Measurements from ENCODE around the gene UBP1. TPM values are rescaled to one million over a fixed set of nuclear protein-coding genes. Genes with fewer than 3 reads are reported as not detected.

Gene UBP1
- total and polyA plus RNA-seq, 4 donors: 39.8 to 62.8 (median 51.0) TPM

GRCh38 chr3:33428734-33429133, 11.5 kb downstream of the UBP1 start:
- no peak overlapping the region for H3K27ac ChIP-seq (ENCODE audit: low read depth in 1 of 2, low read length in 2 of 2)
- peaks cover 5 to 6% of the 10 kb centered on the region in 2 donors for H3K4me1 ChIP-seq (ENCODE audit: control insufficient read depth in 1 of 2, insufficient read depth in 2 of 2, low read length in 2 of 2)
- H3K27me3 ChIP-seq (ENCODE audit: control insufficient read depth in 1 of 2, insufficient read depth in 2 of 2, low read length in 1 of 2): no peaks in the 10 kb centered on the region
- intact Hi-C loops (cut with DNase I): no loop called here
- no peak overlapping the region for H3K4me3 ChIP-seq (ENCODE audit: low read length in 2 of 2)
- no peaks in the 10 kb centered on the region for H3K36me3 ChIP-seq (ENCODE audit: control insufficient read depth in 1 of 2, insufficient read depth in 2 of 2, low read length in 1 of 2)
- no peak for DNase-seq
- no peak for ATAC-seq (ENCODE audit: low FRiP score)
- 77 to 86% methylated on average over 6 to 7 of the region's 7 CpGs for WGBS, 2 donors
- H3K9me3 ChIP-seq (ENCODE audit: control insufficient read depth, low read length): no peaks in the 10 kb centered on the region

GRCh38 chr3:33426630-33427317, 13.4 kb downstream of the UBP1 start:
- H3K4me1 ChIP-seq (ENCODE audit: control insufficient read depth in 1 of 2, insufficient read depth in 2 of 2, low read length in 2 of 2): peaks cover 5 to 6% of the 10 kb centered on the region in 2 donors
- ATAC-seq (ENCODE audit: low FRiP score): no peak

GRCh38 chr3:33426068-33426467, 14.1 kb downstream of the UBP1 start:
- Histone ChIP-seq H3K4me1 (ENCODE audit: control insufficient read depth in 1 of 2, insufficient read depth in 2 of 2, low read length in 2 of 2) (peaks cover 4 to 5% of the 10 kb centered on the region in 2 donors), H3K36me3 (ENCODE audit: control insufficient read depth in 1 of 2, insufficient read depth in 2 of 2, low read length in 1 of 2) (no peaks in the 10 kb centered on the region), H3K27ac (ENCODE audit: low read depth in 1 of 2, low read length in 2 of 2) (no peak overlapping the region), H3K27me3 (ENCODE audit: control insufficient read depth in 1 of 2, insufficient read depth in 2 of 2, low read length in 1 of 2) (no peaks in the 10 kb centered on the region), H3K4me3 (ENCODE audit: low read length in 2 of 2) (no peak overlapping the region), H3K9me3 (ENCODE audit: control insufficient read depth, low read length) (no peaks in the 10 kb centered on the region)
- ATAC-seq (ENCODE audit: low FRiP score) (no peak), DNase-seq (no peak)
- 69 to 76% methylated on average over 1 of the region's 1 CpG for WGBS, 2 donors
- intact Hi-C loops (cut with DNase I): no loop called here

More at GRCh38 chr3:33426630-33427317, 13.4 kb downstream of the UBP1 start:
- H3K4me3 ChIP-seq (ENCODE audit: low read length in 2 of 2): no peak overlapping the region
- H3K27me3 ChIP-seq (ENCODE audit: control insufficient read depth in 1 of 2, insufficient read depth in 2 of 2, low read length in 1 of 2): no peaks in the 10 kb centered on the region
- intact Hi-C loops (cut with DNase I): no loop called here
- DNase-seq: no peak
- no peaks in the 10 kb centered on the region for H3K9me3 ChIP-seq (ENCODE audit: control insufficient read depth, low read length)
- WGBS, 2 donors: 93% methylated on average over 10 of the region's 10 CpGs
- no peak overlapping the region for H3K27ac ChIP-seq (ENCODE audit: low read depth in 1 of 2, low read length in 2 of 2)
- H3K36me3 ChIP-seq (ENCODE audit: control insufficient read depth in 1 of 2, insufficient read depth in 2 of 2, low read length in 1 of 2): no peaks in the 10 kb centered on the region

- ATAC-seq (ENCODE audit: low FRiP score) (no peak), DNase-seq (no peak)
- intact Hi-C loops (cut with DNase I): no loop called here
- Histone ChIP-seq H3K4me1 (ENCODE audit: control insufficient read depth in 1 of 2, insufficient read depth in 2 of 2, low read length in 2 of 2) (peaks cover 2 to 4% of the 10 kb centered on the region in 2 donors), H3K9me3 (ENCODE audit: control insufficient read depth, low read length) (no peaks in the 10 kb centered on the region), H3K27me3 (ENCODE audit: control insufficient read depth in 1 of 2, insufficient read depth in 2 of 2, low read length in 1 of 2) (no peaks in the 10 kb centered on the region), H3K27ac (ENCODE audit: low read depth in 1 of 2, low read length in 2 of 2) (no peak overlapping the region), H3K36me3 (ENCODE audit: control insufficient read depth in 1 of 2, insufficient read depth in 2 of 2, low read length in 1 of 2) (no peaks in the 10 kb centered on the region), H3K4me3 (ENCODE audit: low read length in 2 of 2) (no peak overlapping the region)
- WGBS, 2 donors: 70 to 76% methylated on average over 2 of the region's 2 CpGs
These were observed 14.8 kb downstream of the UBP1 start for GRCh38 chr3:33425453-33425852.

GRCh38 chr3:33424606-33425452, 15.4 kb downstream of the UBP1 start:
- Histone ChIP-seq H3K36me3 (ENCODE audit: control insufficient read depth in 1 of 2, insufficient read depth in 2 of 2, low read length in 1 of 2) (no peaks in the 10 kb centered on the region), H3K9me3 (ENCODE audit: control insufficient read depth, low read length) (no peaks in the 10 kb centered on the region), H3K27ac (ENCODE audit: low read depth in 1 of 2, low read length in 2 of 2) (no peak overlapping the region), H3K27me3 (ENCODE audit: control insufficient read depth in 1 of 2, insufficient read depth in 2 of 2, low read length in 1 of 2) (no peaks in the 10 kb centered on the region), H3K4me1 (ENCODE audit: control insufficient read depth in 1 of 2, insufficient read depth in 2 of 2, low read length in 2 of 2) (peaks cover 0 to 2% of the 10 kb centered on the region in 2 donors), H3K4me3 (ENCODE audit: low read length in 2 of 2) (no peak overlapping the region)
- 79 to 88% methylated on average over 10 of the region's 10 CpGs for whole genome bisulfite sequencing, 2 donors
- no peak for ATAC-seq (ENCODE audit: low FRiP score)
- intact Hi-C loops (cut with DNase I): no loop called here
- no peak for DNase-seq

- ATAC-seq (ENCODE audit: low FRiP score) (no peak), DNase-seq (no peak)
- H3K4me3 ChIP-seq (ENCODE audit: low read length in 2 of 2): no peak overlapping the region
- 90 to 98% methylated on average over 2 of the region's 2 CpGs for WGBS, 2 donors
- no peaks in the 10 kb centered on the region for H3K9me3 ChIP-seq (ENCODE audit: control insufficient read depth, low read length)
- H3K27me3 ChIP-seq (ENCODE audit: control insufficient read depth in 1 of 2, insufficient read depth in 2 of 2, low read length in 1 of 2): no peaks in the 10 kb centered on the region
- no peak overlapping the region for H3K27ac ChIP-seq (ENCODE audit: low read depth in 1 of 2, low read length in 2 of 2)
- H3K4me1 ChIP-seq (ENCODE audit: control insufficient read depth in 1 of 2, insufficient read depth in 2 of 2, low read length in 2 of 2): no peaks in the 10 kb centered on the region
- intact Hi-C loops (cut with DNase I): no loop called here
- H3K36me3 ChIP-seq (ENCODE audit: control insufficient read depth in 1 of 2, insufficient read depth in 2 of 2, low read length in 1 of 2): no peaks in the 10 kb centered on the region
These were observed 19.2 kb downstream of the UBP1 start for GRCh38 chr3:33420966-33421365.

GRCh38 chr3:33419948-33420347, 20.3 kb downstream of the UBP1 start:
- no peaks in the 10 kb centered on the region for H3K36me3 ChIP-seq (ENCODE audit: control insufficient read depth in 1 of 2, insufficient read depth in 2 of 2, low read length in 1 of 2)
- intact Hi-C loops (cut with DNase I): no loop called here
- no peaks in the 10 kb centered on the region for H3K9me3 ChIP-seq (ENCODE audit: control insufficient read depth, low read length)
- ATAC-seq (ENCODE audit: low FRiP score) (no peak), DNase-seq (no peak)
- H3K4me3 ChIP-seq (ENCODE audit: low read length in 2 of 2): no peak overlapping the region
- WGBS, 2 donors: 82 to 85% methylated on average over 1 of the region's 1 CpG
- H3K4me1 ChIP-seq (ENCODE audit: control insufficient read depth in 1 of 2, insufficient read depth in 2 of 2, low read length in 2 of 2): no peaks in the 10 kb centered on the region
- no peak overlapping the region for H3K27ac ChIP-seq (ENCODE audit: low read depth in 1 of 2, low read length in 2 of 2)
- no peaks in the 10 kb centered on the region for H3K27me3 ChIP-seq (ENCODE audit: control insufficient read depth in 1 of 2, insufficient read depth in 2 of 2, low read length in 1 of 2)

- H3K4me1 ChIP-seq (ENCODE audit: control insufficient read depth in 1 of 2, insufficient read depth in 2 of 2, low read length in 2 of 2): no peaks in the 10 kb centered on the region
- H3K27me3 ChIP-seq (ENCODE audit: control insufficient read depth in 1 of 2, insufficient read depth in 2 of 2, low read length in 1 of 2): no peaks in the 10 kb centered on the region
- no peak for ATAC-seq (ENCODE audit: low FRiP score)
- intact Hi-C loops (cut with DNase I): no loop called here
- H3K4me3 ChIP-seq (ENCODE audit: low read length in 2 of 2): no peak overlapping the region
- H3K27ac ChIP-seq (ENCODE audit: low read depth in 1 of 2, low read length in 2 of 2): no peak overlapping the region
- WGBS, 2 donors: 93 to 95% methylated on average over 3 of the region's 3 CpGs
- no peak for DNase-seq
- peaks cover 0 to 4% of the 10 kb centered on the region in 2 donors for H3K36me3 ChIP-seq (ENCODE audit: control insufficient read depth in 1 of 2, insufficient read depth in 2 of 2, low read length in 1 of 2)
- H3K9me3 ChIP-seq (ENCODE audit: control insufficient read depth, low read length): no peaks in the 10 kb centered on the region
These were observed 23.0 kb downstream of the UBP1 start for GRCh38 chr3:33417066-33417673.
